GM21515 (cell line): ENCODE results near the gene CD6.
A peak's percentile ranks its signal among the peaks of the same experiment; 100 is the strongest.

Experiments used
- ATAC-seq: cut with Tn5 transposase; IDR thresholded peaks from one replicate; pipeline ENCODE4 v1.9.1; 2021; ENCODE audit not compliant: unreplicated experiment

The CD6 gene

GRCh38 chr11:60935676-60936442 is 35.6 kb upstream of the CD6 start:
- no peak for ATAC-seq

GRCh38 chr11:60936467-60937143 is 34.9 kb upstream of the CD6 start:
- ATAC-seq: no peak

- no peak for ATAC-seq
Observed at GRCh38 chr11:60937144-60937527, 34.3 kb upstream of the CD6 start.

- no peak for ATAC-seq
Observed at GRCh38 chr11:60937811-60938210, 33.7 kb upstream of the CD6 start.

- ATAC-seq: no peak
Observed at GRCh38 chr11:60938500-60938899, 33.0 kb upstream of the CD6 start.

- ATAC-seq: no peak
Observed at GRCh38 chr11:60939301-60939700, 32.2 kb upstream of the CD6 start.

- no peak for ATAC-seq
Observed at GRCh38 chr11:60939855-60940254, 31.6 kb upstream of the CD6 start.

GRCh38 chr11:60941371-60942119 is 29.9 kb upstream of the CD6 start:
- no peak for ATAC-seq

- ATAC-seq: no peak
Observed at GRCh38 chr11:60942219-60942618, 29.3 kb upstream of the CD6 start.

- no peak for ATAC-seq
Observed at GRCh38 chr11:60942970-60943565, 28.4 kb upstream of the CD6 start.

- ATAC-seq: no peak
Observed at GRCh38 chr11:60944490-60945294, 26.8 kb upstream of the CD6 start.

- ATAC-seq: no peak
Observed at GRCh38 chr11:60945295-60945667, 26.2 kb upstream of the CD6 start.

GRCh38 chr11:60946601-60947264 is 24.7 kb upstream of the CD6 start:
- no peak for ATAC-seq

- ATAC-seq: no peak
Observed at GRCh38 chr11:60947700-60948099, 23.8 kb upstream of the CD6 start.

GRCh38 chr11:60948250-60948649 is 23.2 kb upstream of the CD6 start:
- ATAC-seq: no peak

- no peak for ATAC-seq
Observed at GRCh38 chr11:60950024-60950423, 21.5 kb upstream of the CD6 start.

GRCh38 chr11:60950933-60951605 is 20.4 kb upstream of the CD6 start:
- no peak for ATAC-seq

- no peak for ATAC-seq
Observed at GRCh38 chr11:60951606-60951903, 19.9 kb upstream of the CD6 start.

- peak; percentile 78 for ATAC-seq
Observed at GRCh38 chr11:60951904-60952741, 19.4 kb upstream of the CD6 start, which contains the start of gene SLC15A3. SLC15A3 (minus strand) TSS chr11:60952176; CDS start chr11:60951551, 625 bp downstream.
